Right kidney (tissue), 1 donor: ENCODE measurements around the gene TSEN54.

Source experiments
- DNase-seq: peaks from one replicate; pipeline ENCODE4 v3.0.0-alpha.2; 2016

TSEN54 gene

DNA sequence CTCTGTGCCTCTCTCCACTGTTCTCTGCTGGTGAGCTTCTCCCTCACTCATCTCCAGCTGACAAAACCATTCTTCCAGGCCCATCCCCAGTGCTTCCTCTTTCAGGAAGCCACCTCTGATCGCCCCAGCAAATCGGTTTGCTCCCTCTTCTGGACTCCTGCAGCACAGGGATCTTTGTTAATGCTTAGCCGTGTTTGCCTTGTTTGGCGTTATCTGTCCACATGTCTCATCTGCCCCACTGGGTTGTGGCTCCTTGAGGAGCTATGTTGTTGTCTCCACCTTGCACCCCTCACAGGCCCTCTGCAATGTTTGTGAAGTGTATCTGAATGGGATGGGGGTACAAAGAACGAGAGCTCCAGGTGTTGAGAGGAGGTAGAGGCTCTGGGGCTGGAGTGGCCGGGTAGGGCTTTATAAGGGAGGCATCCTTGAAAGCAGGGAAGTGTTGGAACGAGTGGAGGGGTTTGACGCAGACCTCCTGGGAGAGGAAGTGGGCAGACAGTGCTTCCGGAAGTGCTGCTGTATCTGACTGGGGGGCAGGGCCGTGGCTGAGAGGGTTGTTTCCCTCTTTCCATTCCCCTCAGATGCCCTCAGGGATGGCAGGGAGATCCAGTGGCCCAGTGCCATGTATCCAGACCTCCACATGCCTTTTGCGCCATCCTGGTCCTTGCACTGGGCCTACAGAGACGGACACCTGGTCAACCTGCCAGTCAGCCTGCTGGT is 28.8 kb upstream of the TSEN54 start:
- DNase-seq, result no peak

DNA sequence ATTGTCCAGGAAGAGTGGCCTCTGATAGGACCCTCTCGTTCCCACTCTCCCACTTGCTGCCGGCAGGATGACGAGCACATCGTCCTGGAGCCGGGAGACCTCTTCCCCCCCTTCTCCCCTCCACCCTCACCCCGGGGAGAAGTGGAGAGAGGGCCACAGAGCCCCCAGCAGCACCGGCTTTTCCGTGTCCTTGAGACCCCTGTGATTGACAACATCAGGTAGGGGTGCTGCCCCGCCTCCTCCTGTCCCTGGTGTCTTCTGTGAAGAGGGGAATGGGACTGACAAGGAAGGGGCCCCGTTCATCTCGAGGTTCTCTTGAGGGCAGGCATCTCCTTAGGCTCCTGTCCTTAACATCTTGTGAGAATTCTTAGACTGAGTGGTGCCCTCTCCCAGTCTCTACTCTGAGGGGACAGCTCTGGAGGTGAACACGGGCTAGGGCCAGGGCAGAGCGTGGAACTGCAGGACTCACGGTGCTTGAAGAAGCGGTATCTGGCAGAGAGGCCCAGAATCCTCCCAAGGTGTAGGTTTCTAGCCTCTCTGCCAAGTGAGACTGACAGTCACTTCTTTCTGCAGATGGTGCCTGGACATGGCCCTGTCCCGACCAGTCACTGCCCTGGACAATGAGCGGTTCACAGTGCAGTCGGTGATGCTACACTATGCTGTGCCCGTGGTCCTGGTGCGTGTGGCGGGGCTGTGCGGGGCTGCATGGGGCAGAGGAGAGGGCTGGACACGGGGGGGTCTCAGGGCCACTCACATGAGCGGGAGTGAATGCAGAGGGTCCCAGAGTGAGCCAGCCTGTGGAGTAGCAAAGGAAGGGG is 27.4 kb upstream of the TSEN54 start:
- no peak for DNase-seq

DNA sequence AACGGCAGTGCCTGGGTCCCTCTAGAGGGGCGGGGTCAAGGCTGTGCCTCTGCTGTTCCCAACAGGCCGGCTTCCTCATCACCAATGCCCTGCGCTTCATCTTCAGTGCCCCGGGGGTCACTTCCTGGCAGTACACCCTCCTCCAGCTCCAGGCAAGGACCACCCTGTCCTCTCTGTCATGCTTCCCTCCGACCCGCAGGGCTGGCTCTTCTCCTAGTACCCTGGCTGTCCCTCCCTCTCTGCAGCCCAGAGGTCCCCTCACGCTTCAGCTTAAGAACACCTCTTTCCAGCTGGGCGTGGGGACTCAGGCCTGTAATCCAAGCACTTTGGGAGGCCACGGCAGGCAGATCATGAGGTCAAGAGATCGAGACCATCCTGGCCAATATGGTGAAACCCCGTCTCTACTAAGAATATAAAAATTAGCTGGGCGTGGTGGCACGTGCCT is 26.8 kb upstream of the TSEN54 start:
- DNase-seq, result no peak

- no peak for DNase-seq
Measured at GRCh38 chr17:75490173-75490743, 26.1 kb upstream of the TSEN54 start.

DNA sequence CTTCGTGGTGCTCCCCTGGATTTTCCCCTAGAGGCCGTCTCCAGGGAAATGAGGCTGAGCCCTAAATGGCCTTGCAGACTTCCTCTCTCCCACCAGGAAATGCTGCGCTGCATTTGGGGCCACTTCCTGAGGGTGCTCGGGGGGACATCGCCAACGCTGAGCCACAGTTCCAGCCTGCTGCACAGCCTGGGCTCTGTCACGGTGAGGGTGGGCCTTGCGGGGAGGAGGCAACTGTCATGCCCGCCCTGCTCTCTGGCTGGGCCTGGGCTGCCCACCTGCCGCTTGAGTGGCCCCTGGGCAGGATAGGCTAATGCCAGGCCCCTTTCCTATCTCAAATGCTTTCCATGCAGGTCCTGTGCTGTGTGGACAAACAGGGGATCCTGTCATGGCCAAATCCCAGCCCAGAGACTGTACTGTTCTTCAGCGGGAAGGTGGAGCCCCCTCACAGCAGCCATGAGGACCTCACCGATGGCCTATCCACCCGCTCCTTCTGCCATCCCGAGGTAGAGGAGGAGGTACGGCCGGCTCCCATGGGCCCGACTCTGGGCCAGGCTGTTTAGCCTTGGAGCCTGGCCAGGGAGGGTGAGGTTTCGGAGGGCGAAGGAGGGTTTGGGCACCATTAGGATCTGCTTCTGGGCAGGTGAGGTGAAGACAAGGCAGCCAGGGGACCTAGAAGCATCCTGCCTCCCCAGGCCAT is 25.2 kb upstream of the TSEN54 start:
- no peak for DNase-seq

DNA sequence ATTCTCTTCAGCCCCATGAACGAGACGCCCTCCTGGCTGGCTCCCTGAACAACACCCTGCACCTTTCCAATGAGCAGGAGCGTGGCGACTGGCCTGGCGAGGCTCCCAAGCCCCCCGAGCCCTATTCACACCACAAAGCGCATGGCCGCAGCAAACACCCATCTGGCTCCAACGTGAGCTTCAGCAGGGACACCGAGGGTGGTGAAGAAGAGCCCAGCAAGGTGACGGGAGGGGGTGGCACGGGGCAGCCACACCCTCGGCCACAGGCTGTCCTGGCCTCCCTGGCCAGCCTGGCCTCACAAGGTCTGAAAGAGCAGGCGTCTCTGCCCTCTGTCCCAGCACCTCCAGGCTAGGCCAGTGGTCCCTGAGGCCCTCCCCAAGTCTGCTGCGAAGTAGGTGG is 24.6 kb upstream of the TSEN54 start:
- DNase-seq, result no peak

- no peak for DNase-seq
Measured at GRCh38 chr17:75492555-75493168, 23.7 kb upstream of the TSEN54 start.

DNA sequence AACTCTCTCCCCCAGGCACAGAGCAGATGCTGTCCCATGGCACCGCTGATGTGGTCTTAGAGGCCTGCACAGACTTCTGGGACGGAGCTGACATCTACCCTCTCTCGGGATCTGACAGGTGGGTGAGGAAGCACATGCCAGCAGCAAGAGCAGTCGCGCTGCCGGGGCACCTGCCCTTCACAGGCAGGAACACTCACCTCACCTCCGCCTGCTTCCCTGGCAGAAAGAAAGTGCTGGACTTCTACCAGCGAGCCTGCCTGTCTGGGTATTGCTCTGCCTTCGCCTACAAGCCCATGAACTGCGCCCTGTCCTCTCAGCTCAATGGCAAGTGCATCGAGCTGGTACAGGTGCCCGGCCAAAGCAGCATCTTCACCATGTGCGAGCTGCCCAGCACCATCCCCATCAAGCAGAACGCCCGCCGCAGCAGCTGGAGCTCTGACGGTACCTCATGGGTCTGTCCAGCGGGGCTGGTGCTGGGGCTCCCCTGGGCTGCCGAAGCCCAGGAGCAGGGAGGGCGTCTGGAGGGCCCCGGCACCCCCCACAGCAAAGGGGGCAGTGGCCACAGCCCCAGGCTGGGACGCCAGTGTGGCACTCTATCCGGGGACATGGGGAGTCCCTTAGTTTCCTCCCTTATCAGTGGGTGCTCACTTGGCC is 22.7 kb upstream of the TSEN54 start:
- no peak for DNase-seq

DNA sequence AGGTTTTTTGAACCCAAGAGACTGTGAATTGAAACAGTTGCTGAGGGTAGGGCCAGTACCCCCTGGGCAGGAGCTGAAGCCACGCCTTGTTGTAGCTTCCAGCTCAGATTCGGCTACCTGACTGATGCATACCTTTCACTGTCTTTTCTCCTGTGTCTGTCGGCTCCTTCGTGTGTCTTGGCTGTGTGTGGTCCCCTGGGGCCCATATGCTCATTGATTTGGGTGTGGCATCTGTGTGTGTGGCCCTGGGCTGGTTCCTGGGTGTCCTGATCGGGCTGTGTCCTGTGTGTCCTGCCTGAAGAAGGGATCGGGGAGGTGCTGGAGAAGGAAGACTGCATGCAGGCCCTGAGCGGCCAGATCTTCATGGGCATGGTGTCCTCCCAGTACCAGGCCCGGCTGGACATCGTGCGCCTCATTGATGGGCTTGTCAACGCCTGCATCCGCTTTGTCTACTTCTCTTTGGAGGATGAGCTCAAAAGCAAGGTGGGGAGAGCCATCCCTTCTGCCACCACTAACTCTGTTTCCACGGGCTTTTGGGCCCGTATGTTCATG is 21.9 kb upstream of the TSEN54 start:
- DNase-seq, result no peak

DNA sequence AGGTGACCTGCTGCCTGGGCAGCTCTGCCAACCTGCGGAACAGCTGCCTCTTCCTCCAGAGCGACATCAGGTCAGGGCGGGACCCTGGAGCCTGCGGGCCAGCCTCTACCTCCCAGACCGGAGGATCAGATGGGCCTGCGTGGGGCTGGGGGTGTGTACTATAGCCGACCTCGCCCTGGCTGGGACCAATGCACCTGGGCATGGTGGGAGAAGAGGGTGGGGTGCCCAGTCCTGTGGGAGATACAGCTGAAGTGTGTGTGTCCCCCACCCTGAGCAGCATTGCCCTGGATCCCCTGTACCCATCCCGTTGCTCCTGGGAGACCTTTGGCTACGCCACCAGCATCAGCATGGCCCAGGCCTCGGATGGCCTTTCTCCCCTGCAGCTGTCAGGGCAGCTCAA is 20.3 kb upstream of the TSEN54 start:
- no peak for DNase-seq

DNA sequence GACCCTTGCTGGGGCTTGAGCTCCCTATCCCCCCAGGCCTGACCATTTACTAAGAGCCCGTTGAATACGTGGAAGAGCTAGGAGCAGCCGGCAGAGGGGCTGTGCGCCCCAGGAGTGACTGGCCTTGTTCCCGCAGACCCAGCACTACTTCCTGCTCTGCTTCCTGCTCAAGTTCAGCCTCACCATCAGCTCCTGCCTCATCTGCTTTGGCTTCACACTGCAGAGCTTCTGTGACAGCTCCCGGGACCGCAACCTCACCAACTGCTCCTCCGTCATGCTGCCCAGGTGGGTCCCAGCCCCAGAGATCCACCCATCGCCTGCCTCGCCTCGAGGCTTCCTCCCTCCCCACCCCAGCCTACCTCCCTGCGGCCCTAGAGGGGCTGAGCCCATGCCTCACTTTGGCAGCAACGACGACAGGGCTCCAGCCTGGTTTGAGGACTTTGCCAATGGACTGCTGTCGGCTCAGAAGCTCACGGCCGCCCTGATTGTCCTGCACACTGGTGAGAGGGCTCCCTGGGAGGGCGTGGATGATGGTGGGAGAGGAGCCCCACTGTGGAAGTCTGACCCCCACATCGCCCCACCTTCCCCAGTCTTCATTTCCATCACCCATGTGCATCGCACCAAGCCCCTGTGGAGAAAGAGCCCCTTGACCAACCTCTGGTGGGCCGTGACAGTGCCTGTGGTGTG is 18.1 kb upstream of the TSEN54 start:
- DNase-seq, result no peak

GRCh38 chr17:75498726-75499213 is 17.6 kb upstream of the TSEN54 start:
- no peak for DNase-seq

GRCh38 chr17:75499313-75500022 is 16.9 kb upstream of the TSEN54 start:
- peak; percentile 48 for DNase-seq

- DNase-seq, result no peak
Measured at GRCh38 chr17:75500419-75501216, 15.7 kb upstream of the TSEN54 start.

- no peak for DNase-seq
Measured at GRCh38 chr17:75501378-75502071, 14.8 kb upstream of the TSEN54 start.

DNA sequence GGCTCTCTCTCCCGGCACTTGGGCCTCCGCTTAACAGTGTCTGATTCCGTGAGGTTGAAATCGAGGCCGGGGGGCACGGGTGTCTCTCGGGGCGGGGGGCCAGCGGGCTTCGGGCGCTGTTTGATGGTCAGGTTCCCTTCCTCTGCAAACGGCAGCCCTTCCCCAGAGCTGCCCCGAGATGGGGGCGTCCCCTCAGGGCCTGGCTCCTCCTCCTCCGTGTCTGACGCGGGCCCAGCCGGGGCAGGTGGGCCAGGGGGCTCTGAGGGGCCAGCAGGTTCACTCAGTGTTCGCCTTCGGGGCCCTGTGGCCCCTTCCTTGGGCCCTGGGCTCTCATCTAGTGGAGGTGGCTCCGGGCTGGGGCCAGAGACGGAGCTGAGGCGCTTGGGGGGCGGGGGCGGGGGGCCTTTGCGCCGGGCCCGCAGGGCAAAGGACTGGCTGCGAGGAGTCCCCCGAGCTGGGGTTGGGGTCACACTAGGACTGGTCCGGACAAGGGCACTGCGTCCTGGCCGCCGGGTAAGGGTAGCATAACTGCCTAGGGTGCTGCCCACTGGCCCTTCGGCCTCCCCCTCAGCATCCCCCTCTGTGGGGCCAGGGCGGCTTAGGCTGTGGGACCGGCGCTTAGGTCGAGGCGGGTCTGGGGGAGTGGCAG is 14.1 kb upstream of the TSEN54 start:
- DNase-seq, result no peak

GRCh38 chr17:75502721-75503329 is 13.5 kb upstream of the TSEN54 start:
- DNase-seq, result no peak
